ENCODE results near the gene STX8.

STX8 gene

DNA sequence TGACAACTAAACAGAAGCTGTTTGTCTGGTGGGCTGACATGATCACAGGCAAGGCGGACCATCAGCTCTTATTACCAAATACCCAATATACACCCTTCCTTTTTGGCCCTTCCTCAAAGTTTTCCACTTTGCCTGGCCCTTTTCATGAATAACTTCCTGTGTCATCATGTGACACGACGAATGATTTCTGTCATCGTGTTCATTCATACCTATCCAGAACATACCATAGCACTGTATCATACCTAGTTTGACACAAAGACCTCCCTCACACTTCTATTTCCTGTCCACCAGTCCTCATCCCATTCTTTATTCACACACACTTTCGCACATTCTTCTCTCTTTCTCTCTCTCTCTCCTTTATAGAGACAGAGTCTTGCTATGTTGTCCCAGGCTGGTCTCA, 131.8 kb downstream of the STX8 start:
- no peak for DNase-seq (ENCODE audit: low read depth in 3 of 3)

DNA sequence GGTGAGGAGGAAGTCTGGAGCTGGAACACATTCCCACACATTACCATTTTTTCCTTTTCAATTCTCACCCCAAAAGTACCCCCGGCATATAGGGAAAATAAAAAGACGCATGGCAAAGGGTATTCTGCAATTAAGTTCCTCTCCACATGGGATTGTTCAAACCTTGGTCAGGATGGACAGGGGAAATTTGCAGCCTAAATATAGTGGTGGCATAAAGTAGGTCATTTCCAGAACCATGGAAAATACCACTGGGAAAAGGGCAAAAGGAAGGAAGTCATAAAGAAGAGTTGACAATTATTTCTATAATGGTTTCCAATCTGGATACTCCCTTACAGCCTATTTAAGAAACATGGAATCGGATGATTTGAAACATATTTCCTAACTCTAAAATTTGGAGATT, 135.8 kb downstream of the STX8 start:
- DNase-seq (ENCODE audit: low read depth in 3 of 3): no peak

DNA sequence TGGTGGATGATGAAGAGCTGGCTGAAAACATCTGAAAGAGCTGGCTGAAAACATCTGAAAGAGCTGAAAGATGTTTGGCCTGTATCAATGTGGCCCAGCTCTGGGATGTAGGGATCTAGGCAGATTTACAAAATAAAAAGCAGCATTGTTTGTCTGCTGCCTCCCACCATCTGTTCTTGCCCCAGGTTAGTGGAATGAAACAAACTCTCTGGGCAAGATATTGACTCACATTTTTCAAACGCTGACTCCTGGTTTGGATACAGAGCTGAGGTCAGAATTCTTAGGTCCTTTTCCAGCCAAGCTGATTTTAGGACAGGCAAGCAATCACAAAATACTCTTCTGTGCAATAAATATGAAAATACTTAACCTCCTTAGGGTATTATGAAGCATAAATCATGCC, 139.0 kb downstream of the STX8 start:
- DNase-seq (ENCODE audit: low read depth in 3 of 3): no peak

DNA sequence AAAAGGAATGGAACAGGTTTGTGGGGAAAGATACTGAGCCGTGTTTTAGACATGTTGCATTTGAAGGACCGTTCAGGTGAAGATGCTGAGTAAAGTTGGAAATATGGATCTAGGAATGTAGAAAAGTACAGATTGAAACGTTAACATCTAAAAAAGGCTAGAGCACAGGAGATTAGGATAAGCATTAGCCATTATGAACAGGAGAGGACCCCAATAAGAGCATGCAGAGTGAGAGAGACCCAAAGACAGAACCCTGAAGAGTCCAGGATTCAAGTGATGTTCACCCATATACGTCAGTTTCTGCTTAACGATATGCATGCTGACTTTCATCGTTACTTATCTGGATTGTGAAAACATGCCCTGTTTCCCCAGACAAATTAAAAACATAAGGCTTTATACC, 140.5 kb downstream of the STX8 start:
- DNase-seq (ENCODE audit: low read depth in 3 of 3): no peak

DNA sequence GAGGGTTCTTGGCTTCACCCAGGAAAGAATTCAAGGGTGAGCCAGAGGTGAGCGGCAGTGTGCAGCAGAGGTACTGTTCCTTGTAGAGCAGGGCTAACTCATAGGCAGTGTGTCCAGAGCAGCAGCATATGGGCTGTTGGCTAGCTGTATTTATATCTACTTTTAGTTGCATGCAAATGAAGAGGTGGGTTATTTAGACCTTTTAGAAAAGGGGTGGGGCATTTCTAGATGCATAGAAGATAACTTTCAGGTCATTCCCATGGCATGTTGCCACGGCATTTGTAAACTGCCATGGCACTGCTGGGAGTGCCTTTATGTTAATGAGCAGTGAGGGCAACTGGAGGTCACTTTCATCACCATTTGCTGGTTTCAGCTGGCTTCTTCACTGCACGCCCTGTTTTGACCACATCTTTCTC, 141.0 kb downstream of the STX8 start:
- DNase-seq (ENCODE audit: low read depth in 3 of 3): no peak

DNA sequence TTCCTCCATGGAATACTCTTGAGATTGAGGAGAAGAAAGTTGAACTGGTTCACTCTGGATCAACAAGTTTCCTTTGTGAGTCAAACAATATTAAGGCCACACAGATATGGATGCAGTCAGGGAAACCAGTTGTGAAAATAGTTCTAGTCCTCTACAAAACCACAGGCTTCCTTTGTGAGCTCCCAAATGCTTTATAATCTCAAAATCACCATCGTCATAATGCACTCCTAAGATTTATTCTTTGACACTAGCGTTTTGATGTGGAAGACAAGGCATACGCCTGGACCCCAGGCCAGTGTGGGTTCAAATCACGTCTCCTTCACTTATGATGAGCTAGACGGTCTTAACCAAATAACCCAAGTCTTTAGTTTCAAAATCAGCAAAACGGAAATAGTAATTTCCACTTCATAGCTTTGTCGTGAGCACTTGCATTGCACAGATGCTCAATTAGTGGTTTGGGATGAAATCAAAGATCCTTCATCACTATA, 142.6 kb downstream of the STX8 start:
- DNase-seq (ENCODE audit: low read depth in 3 of 3): no peak

DNA sequence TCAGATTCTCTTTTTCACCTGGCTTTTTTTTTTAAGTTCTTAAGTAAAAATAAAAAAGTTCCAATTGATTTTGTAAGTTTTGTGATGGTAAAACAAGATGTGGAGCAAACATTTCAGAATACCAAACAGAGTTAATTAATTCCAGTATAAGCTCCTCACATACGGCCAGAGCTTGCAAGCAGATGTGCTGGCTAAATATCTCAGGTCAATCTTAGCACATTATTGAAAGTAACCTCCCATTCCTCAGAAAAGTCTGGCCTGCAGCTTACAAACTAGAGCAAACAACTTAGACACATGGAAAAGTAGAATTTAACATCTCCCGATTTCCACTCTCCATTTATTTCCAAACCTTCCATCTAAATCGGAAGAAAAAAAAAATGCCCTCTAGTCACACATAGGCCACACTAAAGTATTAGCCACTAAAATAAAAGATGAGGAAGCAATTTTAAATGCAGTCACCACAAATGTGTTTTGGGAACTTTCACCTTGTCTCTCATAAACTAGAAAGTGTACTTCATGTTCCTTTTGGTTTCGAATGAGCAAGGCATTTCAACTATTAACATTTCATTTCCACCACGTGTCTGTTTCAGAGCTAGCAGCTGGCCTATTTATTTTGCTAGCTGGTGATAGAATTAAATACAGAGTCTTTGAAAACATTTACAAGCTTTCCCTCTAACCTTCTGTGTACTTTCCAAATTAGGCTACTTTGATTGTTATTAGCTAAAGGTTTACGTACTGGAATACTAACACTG, 143.3 kb downstream of the STX8 start:
- no peak for DNase-seq (ENCODE audit: low read depth in 3 of 3)

DNA sequence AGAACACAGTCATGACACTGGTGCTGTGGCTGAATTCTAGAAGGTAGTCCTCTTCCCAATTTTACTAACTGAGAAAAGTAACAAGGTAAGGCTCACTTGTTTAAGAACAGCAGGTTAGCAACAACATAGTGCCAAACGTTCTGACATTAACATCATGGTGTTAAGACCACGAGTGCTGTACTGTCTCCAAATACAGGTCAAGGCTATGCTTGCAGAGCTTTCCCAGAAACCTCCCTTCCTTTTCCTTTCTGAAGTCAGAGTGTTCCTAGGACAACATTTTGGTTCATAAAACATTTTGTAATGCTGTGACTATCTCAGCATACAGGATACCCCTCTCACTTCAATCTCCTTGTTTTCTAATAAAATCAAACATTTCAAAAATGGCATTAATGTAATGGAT, 144.0 kb downstream of the STX8 start:
- no peak for DNase-seq (ENCODE audit: low read depth in 3 of 3)

DNA sequence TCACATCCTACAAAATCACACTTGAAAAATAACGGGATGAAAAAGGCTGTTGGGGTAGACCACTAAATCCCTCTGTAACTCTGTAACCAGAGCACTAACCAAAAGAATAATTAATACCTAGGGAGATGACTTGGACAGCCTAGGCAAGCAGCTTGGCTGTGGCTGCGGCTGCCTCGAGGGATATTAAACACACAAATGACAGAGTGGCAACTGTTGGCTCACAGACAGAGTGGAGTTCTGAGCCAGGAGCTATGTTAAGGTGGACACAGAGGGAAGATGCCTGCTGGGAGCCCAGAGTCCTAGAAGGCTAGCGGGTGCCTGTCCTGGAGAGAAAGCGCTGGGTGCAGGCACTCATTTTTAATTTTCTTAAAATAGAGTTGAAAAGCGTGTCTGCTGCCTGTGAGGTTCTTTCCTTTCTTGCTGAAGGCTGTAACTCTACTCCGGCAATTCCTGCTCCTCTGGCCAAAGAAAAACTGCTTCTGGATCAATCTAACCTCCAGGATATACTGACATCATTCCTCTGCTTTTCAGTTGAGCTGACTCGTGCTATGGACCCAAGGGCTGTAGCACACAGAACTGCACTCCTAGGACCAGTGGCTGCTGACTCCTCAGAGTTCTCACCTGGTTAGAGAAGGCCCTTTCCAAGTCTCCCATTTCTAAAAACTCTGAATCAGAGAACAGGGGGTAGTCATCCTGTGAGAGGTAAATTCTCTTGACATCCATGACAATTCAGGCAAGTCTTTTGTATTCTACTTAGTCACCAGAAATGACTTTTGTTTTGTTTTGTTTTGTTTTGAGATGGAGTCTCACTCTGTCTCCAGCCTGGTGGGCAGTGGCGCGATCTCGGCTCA, 147.9 kb downstream of the STX8 start:
- DNase-seq (ENCODE audit: low read depth in 3 of 3): no peak

DNA sequence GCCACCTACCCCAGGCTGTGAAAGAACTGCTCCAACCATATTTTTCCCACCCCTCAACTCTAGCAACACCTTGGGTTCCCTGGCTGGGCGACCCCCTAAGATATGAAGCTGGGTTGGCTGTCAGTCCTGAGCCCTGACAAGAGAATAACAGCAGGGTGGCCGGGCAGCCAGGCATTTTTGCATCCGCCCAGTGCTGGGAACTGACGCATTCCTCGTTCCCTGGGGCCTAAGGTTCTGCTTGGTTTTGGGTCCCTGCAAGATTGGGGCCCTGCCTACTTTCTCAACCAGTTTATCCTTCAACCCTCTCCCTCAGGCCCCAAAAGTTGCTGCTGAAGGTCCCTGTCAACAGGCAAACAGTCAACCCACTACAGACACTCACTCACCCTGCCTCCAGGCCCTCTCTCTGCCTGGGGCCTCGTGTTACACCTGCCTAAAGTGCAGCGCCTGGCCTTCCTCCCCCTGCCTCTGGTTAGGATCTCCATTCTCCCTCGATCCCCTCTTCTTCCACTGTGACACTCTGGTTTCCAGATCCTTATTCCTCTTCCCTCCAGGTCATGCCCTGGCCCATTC, 151.5 kb downstream of the STX8 start:
- DNase-seq (ENCODE audit: low read depth in 3 of 3): no peak

DNA sequence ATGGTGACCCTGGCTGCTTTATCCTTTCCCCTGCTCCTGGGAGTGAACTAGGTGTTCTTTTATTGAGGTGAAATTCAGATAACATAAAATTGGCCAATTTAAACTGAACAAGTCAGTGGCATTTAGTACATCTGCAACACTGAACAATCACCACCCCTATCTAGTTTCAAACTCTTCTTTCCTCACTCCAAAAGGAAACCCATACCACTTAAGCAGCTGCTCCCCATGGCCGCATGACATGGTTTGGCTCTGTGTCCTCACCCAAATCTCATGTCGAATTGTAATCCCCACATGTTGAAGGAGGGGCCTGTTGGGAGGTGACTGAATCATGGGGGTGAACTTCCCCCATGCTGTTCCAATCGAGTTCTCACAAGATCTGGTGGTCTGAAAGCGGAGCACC, 154.1 kb downstream of the STX8 start:
- no peak for DNase-seq (ENCODE audit: low read depth in 3 of 3)

DNA sequence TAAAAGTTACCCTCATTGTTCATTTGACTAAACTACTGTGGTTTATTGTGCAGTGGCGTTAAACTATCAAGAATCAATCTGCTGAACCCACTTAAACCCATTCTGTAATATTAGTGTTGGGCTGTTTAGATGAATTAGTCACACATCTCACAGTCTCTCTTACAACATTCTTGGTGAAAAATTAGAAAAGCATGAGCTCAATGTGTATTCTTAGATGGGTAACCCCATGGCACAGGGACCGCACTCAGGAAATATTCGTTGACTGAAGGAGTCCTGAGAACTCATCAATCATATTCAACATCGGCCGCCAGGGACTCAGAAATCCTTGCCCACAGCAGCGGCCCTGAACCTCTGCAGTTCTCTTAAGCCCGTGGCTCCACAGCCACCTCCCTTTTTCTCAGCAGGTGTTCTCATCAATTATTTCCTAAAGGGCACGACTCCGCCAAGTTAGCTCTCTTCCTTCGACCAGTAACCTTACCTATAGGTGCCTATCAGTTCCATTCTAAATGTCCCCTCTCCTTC, 155.6 kb downstream of the STX8 start:
- no peak for DNase-seq (ENCODE audit: low read depth in 3 of 3)

DNA sequence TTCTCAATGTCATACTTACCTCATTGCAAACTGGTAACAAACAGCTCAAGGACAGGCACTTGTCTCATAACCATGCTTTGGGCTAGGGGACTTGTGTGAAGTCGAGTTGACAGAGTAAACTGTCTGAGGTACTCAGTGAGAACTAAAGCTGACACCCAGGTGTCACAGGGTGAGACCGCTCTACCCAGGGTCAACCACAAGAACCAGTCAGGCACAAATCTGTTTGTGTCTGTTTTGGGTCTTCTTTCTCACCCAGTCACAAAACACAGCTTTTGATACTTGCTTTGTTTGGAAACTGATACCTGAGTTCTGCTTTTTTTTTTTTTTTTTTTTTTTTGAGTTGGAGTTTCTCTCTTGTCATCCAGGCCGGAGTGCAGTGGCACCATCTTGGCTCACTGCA, 161.1 kb downstream of the STX8 start:
- no peak for DNase-seq (ENCODE audit: low read depth in 3 of 3)

DNA sequence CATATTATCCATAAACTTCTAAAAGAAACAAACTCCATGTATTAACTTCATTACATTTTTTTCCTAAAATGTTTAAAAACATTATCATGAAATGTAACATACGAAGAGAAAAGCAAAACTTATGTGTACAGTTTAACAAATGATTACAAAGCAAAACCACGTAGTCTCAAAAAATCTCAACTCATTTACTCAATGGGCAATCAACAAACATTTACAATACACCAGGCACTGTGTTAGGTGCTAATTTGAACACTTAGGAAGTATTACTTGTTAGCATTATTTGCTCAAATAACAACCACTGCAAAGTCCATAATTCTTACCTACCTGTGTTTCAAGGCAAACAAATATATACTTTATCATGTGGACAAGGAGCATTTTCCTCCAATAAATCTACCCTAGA, 164.9 kb downstream of the STX8 start:
- no peak for DNase-seq (ENCODE audit: low read depth in 3 of 3)

DNA sequence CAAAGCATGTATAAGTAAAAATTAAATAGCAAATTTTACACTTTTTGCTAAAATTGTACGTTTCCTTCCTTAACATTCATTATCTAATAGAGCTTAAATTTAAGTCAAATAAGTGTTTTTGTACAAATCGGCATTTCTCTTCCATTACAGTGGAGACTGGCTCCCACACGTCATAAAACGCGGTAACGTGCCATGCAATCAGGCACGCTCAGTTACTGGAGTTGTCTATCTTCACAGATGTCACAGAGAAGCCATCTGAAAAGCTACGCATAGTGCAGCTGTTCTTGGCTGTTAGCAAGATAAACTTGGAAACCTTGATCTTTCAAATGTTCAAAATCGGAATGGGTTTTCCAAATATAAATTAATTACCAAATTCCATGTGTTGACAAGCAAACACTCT, 165.3 kb downstream of the STX8 start:
- DNase-seq (ENCODE audit: low read depth in 3 of 3): no peak

DNA sequence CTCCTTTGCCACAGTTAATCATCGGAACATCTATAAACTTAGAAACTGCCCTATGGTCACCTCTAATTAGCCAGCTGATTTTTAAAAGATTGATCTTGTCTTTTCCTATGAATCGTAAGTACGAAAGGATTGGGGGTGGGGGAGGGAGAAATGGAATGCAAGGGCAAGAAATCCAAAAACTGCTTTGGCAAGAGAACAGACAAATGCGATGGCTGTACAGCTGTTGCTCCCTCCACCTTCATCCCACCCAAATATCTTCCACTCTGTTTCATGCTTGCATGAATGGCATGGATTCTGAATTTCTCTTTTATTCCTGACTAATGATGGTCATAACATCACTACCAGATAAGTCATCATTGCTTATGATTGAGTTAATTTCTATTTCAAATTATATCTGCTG, 165.7 kb downstream of the STX8 start:
- no peak for DNase-seq (ENCODE audit: low read depth in 3 of 3)

DNA sequence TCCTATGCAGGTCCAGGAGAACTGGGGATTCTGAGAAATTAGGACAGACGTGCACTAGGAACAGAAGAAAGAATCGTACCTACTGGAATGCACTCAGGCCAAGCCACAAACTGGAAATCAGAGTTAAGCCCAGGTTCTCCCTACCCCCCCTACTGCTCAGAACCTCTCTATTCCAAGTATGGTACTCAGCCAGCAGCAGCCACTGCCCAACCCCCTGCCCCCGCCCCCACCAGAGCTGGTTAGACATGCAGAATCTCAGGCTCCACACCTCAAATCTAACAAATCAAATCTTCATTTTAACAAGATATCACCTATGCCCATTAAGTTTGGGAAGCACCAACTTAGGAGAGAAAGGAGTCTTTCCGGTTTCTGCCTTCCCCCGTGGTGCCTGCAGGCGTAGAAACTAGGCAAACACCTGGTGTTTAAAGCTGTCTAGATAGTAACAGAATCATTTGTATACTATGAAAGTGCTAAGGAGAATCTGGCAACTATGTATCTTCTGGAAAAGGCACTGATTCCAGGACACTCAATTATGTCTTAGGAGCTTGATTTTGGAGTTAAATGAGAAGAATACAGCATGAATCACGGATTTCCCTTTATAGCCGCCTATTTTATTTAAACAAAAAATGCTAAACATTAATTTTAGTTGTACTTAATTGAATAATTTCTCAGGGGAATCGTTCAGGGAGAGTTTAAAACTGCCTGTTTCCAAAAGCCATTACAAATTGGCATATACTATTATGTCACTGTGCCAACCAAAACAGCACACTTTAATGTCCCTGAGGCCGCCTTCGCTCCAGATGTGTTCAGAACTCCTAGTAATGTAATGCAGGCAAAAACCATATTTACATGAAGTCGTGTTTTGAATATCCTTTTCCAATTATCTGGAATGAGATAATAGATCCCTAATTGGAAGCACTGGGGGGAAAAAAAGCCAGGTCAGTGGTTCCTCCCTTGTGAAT, 166.5 kb downstream of the STX8 start:
- no peak for DNase-seq (ENCODE audit: low read depth in 3 of 3)

DNA sequence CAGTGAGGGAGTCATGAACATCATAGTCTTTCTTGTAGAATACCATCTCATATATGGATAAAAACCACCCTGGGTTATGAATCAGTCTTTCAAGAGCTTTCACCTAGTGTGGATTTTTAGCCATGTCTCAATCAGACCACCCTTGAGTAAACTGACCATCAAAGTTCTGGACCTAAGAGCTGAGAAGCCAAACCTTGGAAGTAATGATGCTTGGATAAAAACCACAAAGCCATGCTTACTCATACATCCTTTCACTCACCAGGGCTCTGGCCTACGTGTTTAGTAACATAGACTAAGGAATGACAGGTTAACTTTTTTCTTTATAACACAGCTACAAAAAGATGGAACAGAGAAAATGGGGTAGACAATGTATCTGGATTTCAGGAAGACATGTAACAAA, 167.2 kb downstream of the STX8 start:
- no peak for DNase-seq (ENCODE audit: low read depth in 3 of 3)

DNA sequence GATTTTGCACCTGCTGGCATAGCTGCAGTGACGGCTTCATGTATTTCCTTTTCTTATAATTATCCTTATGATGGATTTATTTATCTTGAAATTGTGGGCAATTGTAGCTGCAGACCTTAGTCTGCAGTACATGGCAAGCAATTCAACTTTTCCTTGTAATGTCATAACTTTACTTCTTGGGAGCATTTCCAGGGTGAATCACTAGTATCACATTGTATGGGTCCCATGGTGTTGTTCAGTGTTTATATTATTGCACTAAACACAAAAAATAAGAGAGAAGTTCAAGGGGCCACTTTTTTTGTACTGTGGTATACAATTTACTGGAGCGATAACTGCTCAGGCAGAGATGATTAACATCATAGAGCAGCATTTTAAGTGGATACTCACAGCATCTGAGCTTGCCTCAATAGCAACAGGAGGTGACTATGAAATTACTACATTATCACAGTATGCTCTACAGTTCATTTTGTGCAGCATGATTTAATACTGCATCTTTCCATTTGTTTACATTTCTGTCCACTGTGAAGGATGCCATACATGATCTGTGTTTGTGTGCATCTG, 169.5 kb downstream of the STX8 start:
- DNase-seq (ENCODE audit: low read depth in 3 of 3): no peak

DNA sequence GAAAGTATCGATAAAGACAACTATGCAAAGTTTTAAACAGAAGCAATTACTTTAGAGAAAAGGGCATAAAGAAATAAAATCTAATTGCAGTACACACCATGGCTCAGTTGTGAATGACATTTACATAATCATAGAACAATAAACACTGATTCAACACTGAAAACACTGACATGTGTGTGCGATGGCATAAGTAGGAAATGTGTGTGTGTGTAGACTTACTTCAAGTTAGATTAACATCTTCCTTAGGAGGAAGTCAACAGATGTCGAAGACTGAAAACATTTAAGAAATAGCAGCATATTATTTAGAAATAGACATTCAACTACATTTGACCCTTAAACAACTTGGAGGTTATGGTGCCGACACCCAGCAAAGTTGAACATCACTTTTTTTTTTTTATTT, 172.4 kb downstream of the STX8 start:
- no peak for DNase-seq (ENCODE audit: low read depth in 3 of 3)

DNA sequence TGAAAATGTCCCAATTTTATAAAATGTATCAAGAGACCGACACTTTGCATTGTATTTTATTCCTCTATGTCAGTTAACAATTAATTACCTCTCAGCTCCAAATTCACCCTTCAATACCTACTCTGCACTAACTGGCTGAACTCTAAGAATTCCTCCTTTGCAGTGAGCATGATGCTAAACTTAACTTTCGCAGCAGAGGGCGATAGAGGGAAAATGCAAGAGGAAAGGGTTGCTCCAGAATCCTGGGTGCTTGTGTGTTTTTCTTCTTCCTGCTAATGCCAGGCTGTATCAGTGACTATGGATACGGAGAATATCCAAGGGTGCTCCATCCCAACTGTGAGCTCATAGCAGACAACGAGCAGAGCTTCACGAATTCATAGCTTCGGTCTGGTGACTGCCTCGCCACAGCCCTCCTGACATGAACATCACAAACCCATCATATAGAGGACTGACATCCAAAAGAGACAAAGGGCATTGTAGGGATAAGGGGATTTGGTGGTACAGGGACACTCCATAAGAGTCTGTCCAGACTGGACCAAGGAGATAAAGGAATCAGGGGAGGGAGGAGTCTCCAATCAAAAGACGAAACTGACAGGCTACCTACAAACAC, 172.9 kb downstream of the STX8 start:
- DNase-seq (ENCODE audit: low read depth in 3 of 3): peak in 2 of 3 experiments; percentile 9 to 11

All from stimulated activated CD4-positive, alpha-beta T cell treated with anti-CD3 and anti-CD28 coated beads, TNF-alpha, amount 100 ng/mL, for 24 hours (primary cell).